ENCODE data around the gene CAPN9.

Gene CAPN9

DNA sequence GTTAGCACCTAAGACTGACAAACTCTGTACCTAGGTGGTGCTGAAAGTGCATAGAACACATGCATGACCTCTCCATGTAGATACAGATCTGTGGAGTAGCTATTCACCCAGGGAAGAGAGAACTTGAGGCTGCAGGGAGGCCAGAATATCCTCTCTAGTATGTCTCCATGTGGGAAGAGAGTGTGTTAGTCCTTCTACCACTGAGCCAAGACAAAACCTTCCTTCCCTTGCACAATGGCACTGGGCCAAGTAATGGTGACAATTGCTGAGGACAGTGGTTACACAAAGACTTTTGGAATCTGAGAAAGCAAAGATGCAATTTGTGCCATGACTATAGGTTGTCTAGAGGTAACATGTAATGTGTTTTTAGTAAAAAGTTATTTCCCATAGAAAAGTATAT lies 68.8 kb downstream of the CAPN9 start:
- DNase-seq (ENCODE audit: low read depth, low spot score), result no peak
- no peak overlapping the region for H3K4me3 ChIP-seq (ENCODE audit: low read depth, low read length)
- CTCF ChIA-PET, result interaction anchor here (1.0 kb wide), 1 partner anchor 17 kb away, joined by 6 read pairs; no protein-coding TSS in a partner anchor
- TF ChIP-seq, protein P1, sequence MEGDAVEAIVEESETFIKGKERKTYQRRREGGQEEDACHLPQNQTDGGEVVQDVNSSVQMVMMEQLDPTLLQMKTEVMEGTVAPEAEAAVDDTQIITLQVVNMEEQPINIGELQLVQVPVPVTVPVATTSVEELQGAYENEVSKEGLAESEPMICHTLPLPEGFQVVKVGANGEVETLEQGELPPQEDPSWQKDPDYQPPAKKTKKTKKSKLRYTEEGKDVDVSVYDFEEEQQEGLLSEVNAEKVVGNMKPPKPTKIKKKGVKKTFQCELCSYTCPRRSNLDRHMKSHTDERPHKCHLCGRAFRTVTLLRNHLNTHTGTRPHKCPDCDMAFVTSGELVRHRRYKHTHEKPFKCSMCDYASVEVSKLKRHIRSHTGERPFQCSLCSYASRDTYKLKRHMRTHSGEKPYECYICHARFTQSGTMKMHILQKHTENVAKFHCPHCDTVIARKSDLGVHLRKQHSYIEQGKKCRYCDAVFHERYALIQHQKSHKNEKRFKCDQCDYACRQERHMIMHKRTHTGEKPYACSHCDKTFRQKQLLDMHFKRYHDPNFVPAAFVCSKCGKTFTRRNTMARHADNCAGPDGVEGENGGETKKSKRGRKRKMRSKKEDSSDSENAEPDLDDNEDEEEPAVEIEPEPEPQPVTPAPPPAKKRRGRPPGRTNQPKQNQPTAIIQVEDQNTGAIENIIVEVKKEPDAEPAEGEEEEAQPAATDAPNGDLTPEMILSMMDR (IDR thresholded peaks at IDR 0.05; ENCODE audit: insufficient read depth, low read length, missing control alignments), result no peak
- POLR2A ChIA-PET, result no interaction called here

DNA sequence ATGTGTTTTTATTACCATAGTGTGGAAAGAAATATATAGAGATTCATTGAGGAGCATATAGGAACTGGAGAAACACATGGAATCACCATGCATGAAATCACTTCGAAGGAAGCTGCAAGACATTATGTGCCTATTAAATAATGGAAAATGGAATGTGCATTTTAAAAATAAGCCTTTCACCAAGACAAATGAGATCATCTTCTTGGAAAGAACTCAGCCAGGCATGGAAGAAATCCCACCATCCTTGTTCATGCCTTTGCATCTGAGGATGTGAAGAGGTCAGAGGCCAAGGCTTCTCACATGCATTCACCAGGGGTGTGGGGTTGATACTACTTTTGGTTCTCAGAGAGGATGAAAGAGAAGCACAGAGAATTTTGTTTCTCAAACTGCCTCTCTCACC lies 71.2 kb downstream of the CAPN9 start:
- ChIA-PET POLR2A (no interaction called here), CTCF (interaction anchor here (1.3 kb wide), 1 partner anchor 22 kb away, joined by 3 read pairs; no protein-coding TSS in a partner anchor)
- TF ChIP-seq, protein P1 (IDR thresholded peaks at IDR 0.05; ENCODE audit: insufficient read depth, low read length, missing control alignments), result no peak
- no peak for DNase-seq (ENCODE audit: low read depth, low spot score)
- no peak overlapping the region for H3K4me3 ChIP-seq (ENCODE audit: low read depth, low read length)

DNA sequence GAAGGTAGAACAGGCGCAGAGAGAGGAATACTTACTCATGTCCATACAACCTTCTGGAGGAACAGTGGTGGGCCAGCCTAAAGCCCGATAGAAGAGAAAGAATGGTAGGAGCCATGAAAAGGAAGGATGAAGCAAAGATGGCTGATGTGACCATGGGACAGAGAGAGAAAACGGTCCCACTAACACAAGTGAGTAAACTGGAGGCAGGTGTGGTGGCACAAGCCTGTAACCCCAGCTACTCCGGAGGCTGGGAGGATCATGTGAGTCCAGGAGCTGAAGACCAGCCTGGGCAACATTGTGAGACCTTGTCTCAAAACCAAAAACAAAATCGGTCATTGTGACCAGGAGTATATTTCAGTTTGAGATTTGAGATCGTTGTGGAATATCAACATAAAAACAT lies 71.7 kb downstream of the CAPN9 start:
- TF ChIP-seq, protein P1 (IDR thresholded peaks at IDR 0.05; ENCODE audit: insufficient read depth, low read length, missing control alignments), result no peak
- CTCF ChIA-PET, result interaction anchor here (0.7 to 1.3 kb wide), 2 partner anchors 21 to 22 kb away, joined by 3 to 4 read pairs; no protein-coding TSS in a partner anchor
- no peak for DNase-seq (ENCODE audit: low read depth, low spot score)
- no peak overlapping the region for H3K4me3 ChIP-seq (ENCODE audit: low read depth, low read length)
- POLR2A ChIA-PET, result no interaction called here

DNA sequence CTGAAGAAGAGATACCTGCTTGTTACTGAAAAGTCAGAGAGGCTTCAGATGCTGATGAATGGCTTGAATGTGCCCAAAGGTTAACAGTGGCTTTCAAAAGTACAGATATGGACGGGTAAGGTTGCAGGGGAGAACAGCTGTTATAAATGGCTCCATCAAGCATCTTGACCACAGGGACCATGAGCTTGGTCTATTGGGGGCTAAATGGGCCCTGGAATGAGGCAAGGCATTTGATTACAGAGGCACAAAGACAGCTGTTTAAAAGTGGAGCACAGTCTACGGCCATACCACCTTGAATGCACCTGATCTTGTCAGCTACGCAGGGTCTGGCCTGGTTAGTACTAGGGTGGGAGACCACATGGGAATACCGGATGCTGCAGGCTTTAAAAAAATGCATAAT lies 72.8 kb downstream of the CAPN9 start:
- no peak overlapping the region for H3K4me3 ChIP-seq (ENCODE audit: low read depth, low read length)
- DNase-seq (ENCODE audit: low read depth, low spot score), result no peak
- POLR2A ChIA-PET, result interaction anchor here (0.6 kb wide), 1 partner anchor 22 kb away, joined by 3 read pairs; no protein-coding TSS in a partner anchor
- CTCF ChIA-PET, result interaction anchor here (0.6 to 1.1 kb wide), 2 partner anchors 48 to 97 kb away, joined by 3 to 4 read pairs; no protein-coding TSS in a partner anchor
- TF ChIP-seq, protein P1 (IDR thresholded peaks at IDR 0.05; ENCODE audit: insufficient read depth, low read length, missing control alignments), result no peak

DNA sequence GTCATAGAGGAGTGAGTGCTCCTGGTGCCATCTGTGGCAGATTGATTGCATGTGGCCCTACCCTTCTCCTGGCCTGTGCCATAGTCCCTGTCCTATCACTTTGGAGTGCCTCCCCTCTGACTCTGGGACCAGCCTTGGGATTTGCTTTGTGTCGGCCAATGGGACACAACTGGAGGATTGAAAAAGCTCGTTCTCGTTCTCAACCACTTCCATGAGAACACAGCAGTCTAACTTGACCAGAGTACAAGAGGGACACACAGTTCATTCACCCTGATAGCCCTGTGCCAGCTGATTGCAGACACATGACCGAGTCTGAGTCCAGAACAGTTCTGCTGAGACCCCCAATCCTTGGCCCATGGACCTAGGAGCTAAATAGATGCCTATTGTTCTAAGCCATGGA lies 73.4 kb downstream of the CAPN9 start:
- TF ChIP-seq, protein P1 (IDR thresholded peaks at IDR 0.05; ENCODE audit: insufficient read depth, low read length, missing control alignments), result no peak
- ChIA-PET POLR2A (no interaction called here), CTCF (interaction anchor here (0.6 to 1.1 kb wide), 2 partner anchors 47 to 96 kb away, joined by 3 to 4 read pairs; no protein-coding TSS in a partner anchor)
- no peak for DNase-seq (ENCODE audit: low read depth, low spot score)
- H3K4me3 ChIP-seq (ENCODE audit: low read depth, low read length), result no peak overlapping the region

DNA sequence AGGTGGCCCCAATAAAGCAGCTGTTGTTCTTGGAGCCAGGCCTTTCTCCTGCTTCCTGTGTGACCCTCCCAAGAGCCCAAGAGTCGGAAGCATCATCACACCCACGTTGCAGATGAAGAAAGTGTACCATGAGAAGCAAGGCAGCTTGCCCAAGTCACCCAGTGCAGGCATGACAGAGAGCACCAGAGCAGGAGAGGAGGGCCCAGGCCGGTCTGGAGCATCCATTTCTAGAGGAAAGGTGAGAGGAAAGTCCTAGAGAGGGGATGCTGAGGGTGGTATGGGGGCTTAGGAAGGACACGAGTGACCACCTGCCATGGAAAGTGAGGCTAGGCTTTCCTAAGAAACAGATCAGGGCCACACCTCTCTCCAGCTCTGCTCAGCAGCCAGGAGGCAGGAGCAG lies 74.2 kb downstream of the CAPN9 start:
- DNase-seq (ENCODE audit: low read depth, low spot score), result no peak

More for the DNA sequence above, 74.2 kb downstream of the CAPN9 start:
- no peak overlapping the region for H3K4me3 ChIP-seq (ENCODE audit: low read depth, low read length)
- POLR2A ChIA-PET, result no interaction called here
- CTCF ChIA-PET, result no interaction called here
- TF ChIP-seq, protein P1 (IDR thresholded peaks at IDR 0.05; ENCODE audit: insufficient read depth, low read length, missing control alignments), result no peak

Measured in AG04449 (cell line).